Measurements from ENCODE around the gene NKX2-1. TPM values are rescaled to one million over a fixed set of nuclear protein-coding genes. Genes with fewer than 3 reads are reported as not detected.

The NKX2-1 gene
- total and polyA plus RNA-seq, 2 of the 13 experiments (the other 11 are each of a cell fraction or from before 2014, with no cell fraction given), result not detected

DNA sequence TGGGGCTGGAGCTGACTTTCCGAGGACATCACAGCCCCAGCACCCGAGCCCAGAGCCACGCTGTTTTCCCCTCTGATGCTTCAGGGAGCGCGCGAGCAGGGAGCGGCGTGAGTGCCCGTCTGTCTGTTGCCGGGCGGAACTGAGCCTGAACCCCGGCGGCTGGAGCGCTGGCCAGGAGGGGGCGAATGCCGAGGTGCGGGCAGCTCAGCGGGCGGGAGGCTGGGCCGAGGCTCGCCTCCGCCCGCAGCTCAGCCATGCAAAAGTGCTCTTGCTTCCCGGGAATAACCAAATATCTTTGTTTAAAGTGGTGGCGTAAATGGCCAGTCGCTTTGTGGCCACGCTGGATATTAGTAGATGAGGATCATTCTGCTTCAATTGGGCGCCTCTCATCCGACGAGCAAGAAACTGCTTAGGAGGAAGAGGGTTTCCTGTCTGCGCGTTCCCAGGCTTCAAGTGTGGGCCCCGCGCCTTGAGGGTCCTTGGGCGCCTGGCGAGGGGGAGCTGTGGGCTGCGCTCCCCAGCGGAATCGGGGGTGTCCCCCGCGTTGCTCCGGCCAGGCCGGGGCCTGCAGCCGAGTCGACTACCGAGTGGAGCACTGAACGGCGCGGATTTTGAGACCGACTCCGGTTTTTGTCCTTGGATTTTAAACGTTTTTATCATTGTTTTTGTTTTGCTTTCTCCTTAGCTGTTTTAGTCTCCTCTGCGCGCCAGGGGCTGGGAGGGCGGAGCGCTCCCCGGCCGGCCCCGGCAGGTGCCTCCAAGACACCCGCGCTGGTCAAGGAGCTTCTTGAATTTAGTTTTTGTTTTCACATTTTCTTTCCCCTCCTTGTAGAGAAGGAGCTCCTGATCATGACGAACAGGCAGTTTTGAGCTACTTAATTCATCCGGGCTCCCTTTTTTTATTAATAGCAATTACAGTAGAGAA lies 831 bp upstream of the NKX2-1 start (continued):
- TF ChIP-seq ZNF616 (CRISPR knock-in tag; IDR thresholded peaks at IDR 0.05; ENCODE audit: low read depth) (no peak), ZNF841 (CRISPR knock-in tag; IDR thresholded peaks at IDR 0.05; ENCODE audit: borderline replicate concordance) (no peak), TRIM24 (CRISPR knock-in tag; IDR thresholded peaks at IDR 0.05) (no peak), ZNF607 (CRISPR knock-in tag; IDR thresholded peaks at IDR 0.05; ENCODE audit: borderline replicate concordance) (0 out of 2 replicates have a peak, but pooled peaks have one; percentile 27), ZNF367 (CRISPR knock-in tag; IDR thresholded peaks at IDR 0.05; ENCODE audit: borderline replicate concordance) (no peak), ZNF543 (CRISPR knock-in tag; IDR thresholded peaks at IDR 0.05) (0 out of 2 replicates have a peak, but pooled peaks have one; percentile 59), SMC3 (IDR thresholded peaks at IDR 0.05; ENCODE audit: low read length) (no peak; the same call in 1 of the 2 replicates), ZNF431 (CRISPR knock-in tag; IDR thresholded peaks at IDR 0.05; ENCODE audit: borderline replicate concordance, low read depth) (no peak), ZC3H4 (CRISPR knock-in tag; IDR thresholded peaks at IDR 0.05; ENCODE audit: borderline replicate concordance) (no peak), PITX1 (CRISPR knock-in tag; IDR thresholded peaks at IDR 0.05) (no peak), ZNF737 (CRISPR knock-in tag; IDR thresholded peaks at IDR 0.05; ENCODE audit: borderline replicate concordance) (no peak), SRY (CRISPR knock-in tag; IDR thresholded peaks at IDR 0.05) (no peak; the same call in 1 of the 2 replicates), ZNF672 (CRISPR knock-in tag; IDR thresholded peaks at IDR 0.05) (no peak), ZNF75D (CRISPR knock-in tag; IDR thresholded peaks at IDR 0.05; ENCODE audit: borderline replicate concordance) (no peak)
- TF ChIP-seq, protein P1, sequence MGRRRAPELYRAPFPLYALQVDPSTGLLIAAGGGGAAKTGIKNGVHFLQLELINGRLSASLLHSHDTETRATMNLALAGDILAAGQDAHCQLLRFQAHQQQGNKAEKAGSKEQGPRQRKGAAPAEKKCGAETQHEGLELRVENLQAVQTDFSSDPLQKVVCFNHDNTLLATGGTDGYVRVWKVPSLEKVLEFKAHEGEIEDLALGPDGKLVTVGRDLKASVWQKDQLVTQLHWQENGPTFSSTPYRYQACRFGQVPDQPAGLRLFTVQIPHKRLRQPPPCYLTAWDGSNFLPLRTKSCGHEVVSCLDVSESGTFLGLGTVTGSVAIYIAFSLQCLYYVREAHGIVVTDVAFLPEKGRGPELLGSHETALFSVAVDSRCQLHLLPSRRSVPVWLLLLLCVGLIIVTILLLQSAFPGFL (CRISPR knock-in tag; IDR thresholded peaks at IDR 0.05), result no peak
- TF ChIP-seq, protein P2, sequence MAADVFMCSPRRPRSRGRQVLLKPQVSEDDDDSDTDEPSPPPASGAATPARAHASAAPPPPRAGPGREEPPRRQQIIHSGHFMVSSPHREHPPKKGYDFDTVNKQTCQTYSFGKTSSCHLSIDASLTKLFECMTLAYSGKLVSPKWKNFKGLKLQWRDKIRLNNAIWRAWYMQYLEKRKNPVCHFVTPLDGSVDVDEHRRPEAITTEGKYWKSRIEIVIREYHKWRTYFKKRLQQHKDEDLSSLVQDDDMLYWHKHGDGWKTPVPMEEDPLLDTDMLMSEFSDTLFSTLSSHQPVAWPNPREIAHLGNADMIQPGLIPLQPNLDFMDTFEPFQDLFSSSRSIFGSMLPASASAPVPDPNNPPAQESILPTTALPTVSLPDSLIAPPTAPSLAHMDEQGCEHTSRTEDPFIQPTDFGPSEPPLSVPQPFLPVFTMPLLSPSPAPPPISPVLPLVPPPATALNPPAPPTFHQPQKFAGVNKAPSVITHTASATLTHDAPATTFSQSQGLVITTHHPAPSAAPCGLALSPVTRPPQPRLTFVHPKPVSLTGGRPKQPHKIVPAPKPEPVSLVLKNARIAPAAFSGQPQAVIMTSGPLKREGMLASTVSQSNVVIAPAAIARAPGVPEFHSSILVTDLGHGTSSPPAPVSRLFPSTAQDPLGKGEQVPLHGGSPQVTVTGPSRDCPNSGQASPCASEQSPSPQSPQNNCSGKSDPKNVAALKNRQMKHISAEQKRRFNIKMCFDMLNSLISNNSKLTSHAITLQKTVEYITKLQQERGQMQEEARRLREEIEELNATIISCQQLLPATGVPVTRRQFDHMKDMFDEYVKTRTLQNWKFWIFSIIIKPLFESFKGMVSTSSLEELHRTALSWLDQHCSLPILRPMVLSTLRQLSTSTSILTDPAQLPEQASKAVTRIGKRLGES (CRISPR knock-in tag; IDR thresholded peaks at IDR 0.05; ENCODE audit: borderline replicate concordance), result no peak
- TF ChIP-seq, protein P3, sequence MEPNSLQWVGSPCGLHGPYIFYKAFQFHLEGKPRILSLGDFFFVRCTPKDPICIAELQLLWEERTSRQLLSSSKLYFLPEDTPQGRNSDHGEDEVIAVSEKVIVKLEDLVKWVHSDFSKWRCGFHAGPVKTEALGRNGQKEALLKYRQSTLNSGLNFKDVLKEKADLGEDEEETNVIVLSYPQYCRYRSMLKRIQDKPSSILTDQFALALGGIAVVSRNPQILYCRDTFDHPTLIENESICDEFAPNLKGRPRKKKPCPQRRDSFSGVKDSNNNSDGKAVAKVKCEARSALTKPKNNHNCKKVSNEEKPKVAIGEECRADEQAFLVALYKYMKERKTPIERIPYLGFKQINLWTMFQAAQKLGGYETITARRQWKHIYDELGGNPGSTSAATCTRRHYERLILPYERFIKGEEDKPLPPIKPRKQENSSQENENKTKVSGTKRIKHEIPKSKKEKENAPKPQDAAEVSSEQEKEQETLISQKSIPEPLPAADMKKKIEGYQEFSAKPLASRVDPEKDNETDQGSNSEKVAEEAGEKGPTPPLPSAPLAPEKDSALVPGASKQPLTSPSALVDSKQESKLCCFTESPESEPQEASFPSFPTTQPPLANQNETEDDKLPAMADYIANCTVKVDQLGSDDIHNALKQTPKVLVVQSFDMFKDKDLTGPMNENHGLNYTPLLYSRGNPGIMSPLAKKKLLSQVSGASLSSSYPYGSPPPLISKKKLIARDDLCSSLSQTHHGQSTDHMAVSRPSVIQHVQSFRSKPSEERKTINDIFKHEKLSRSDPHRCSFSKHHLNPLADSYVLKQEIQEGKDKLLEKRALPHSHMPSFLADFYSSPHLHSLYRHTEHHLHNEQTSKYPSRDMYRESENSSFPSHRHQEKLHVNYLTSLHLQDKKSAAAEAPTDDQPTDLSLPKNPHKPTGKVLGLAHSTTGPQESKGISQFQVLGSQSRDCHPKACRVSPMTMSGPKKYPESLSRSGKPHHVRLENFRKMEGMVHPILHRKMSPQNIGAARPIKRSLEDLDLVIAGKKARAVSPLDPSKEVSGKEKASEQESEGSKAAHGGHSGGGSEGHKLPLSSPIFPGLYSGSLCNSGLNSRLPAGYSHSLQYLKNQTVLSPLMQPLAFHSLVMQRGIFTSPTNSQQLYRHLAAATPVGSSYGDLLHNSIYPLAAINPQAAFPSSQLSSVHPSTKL (CRISPR knock-in tag; IDR thresholded peaks at IDR 0.05), result peak; percentile 51
- TF ChIP-seq, protein P4, sequence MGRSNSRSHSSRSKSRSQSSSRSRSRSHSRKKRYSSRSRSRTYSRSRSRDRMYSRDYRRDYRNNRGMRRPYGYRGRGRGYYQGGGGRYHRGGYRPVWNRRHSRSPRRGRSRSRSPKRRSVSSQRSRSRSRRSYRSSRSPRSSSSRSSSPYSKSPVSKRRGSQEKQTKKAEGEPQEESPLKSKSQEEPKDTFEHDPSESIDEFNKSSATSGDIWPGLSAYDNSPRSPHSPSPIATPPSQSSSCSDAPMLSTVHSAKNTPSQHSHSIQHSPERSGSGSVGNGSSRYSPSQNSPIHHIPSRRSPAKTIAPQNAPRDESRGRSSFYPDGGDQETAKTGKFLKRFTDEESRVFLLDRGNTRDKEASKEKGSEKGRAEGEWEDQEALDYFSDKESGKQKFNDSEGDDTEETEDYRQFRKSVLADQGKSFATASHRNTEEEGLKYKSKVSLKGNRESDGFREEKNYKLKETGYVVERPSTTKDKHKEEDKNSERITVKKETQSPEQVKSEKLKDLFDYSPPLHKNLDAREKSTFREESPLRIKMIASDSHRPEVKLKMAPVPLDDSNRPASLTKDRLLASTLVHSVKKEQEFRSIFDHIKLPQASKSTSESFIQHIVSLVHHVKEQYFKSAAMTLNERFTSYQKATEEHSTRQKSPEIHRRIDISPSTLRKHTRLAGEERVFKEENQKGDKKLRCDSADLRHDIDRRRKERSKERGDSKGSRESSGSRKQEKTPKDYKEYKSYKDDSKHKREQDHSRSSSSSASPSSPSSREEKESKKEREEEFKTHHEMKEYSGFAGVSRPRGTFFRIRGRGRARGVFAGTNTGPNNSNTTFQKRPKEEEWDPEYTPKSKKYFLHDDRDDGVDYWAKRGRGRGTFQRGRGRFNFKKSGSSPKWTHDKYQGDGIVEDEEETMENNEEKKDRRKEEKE (IDR thresholded peaks at IDR 0.05), result no peak

Measured in HepG2 (cell line).